Activated T-helper 1 cell treated with anti-CD3 and anti-CD28 coated beads, Interleukin-2, amount 50 U/mL, for 16 hours (primary cell): Measurements from ENCODE around the gene SLC6A1.

Experiments
- DNase-seq, 2 donors: peaks; one replicate each; pipeline ENCODE4 v3.0.0-alpha.2; 2020; ENCODE audit warnings: low read depth in 1 of 2, low spot score in 1 of 2

The SLC6A1 gene

GRCh38 chr3:10992943-10993728, 588 bp downstream of the SLC6A1 start:
- DNase-seq, result no peak

- no peak for DNase-seq
Observed at GRCh38 chr3:10993729-10994065, 1.1 kb downstream of the SLC6A1 start.

GRCh38 chr3:10994306-10994705, 1.8 kb downstream of the SLC6A1 start:
- no peak for DNase-seq

- DNase-seq, result no peak
Observed at GRCh38 chr3:10995871-10996270, 3.3 kb downstream of the SLC6A1 start.

GRCh38 chr3:10996345-10997013, 3.9 kb downstream of the SLC6A1 start:
- no peak for DNase-seq

GRCh38 chr3:10997196-10997595, 4.6 kb downstream of the SLC6A1 start:
- DNase-seq, result no peak

GRCh38 chr3:10998542-10998941, 6.0 kb downstream of the SLC6A1 start:
- no peak for DNase-seq

- DNase-seq, result no peak
Observed at GRCh38 chr3:10999221-11000107, 6.9 kb downstream of the SLC6A1 start.

GRCh38 chr3:11000528-11000927, 8.0 kb downstream of the SLC6A1 start:
- no peak for DNase-seq

GRCh38 chr3:11001020-11001657, 8.6 kb downstream of the SLC6A1 start:
- no peak for DNase-seq

- no peak for DNase-seq
Observed at GRCh38 chr3:11001658-11002021, 9.1 kb downstream of the SLC6A1 start.

- no peak for DNase-seq
Observed at GRCh38 chr3:11002371-11002807, 9.8 kb downstream of the SLC6A1 start.

GRCh38 chr3:11004563-11004962, 12.0 kb downstream of the SLC6A1 start:
- no peak for DNase-seq

GRCh38 chr3:11005686-11006256, 13.2 kb downstream of the SLC6A1 start:
- DNase-seq, result no peak

- DNase-seq, result no peak
Observed at GRCh38 chr3:11006986-11007933, 14.7 kb downstream of the SLC6A1 start.

- DNase-seq, result no peak
Observed at GRCh38 chr3:11009898-11010297, 17.4 kb downstream of the SLC6A1 start.

- DNase-seq, result no peak
Observed at GRCh38 chr3:11010426-11011165, 18.0 kb downstream of the SLC6A1 start.

- no peak for DNase-seq
Observed at GRCh38 chr3:11014253-11014652, 21.7 kb downstream of the SLC6A1 start.

- no peak for DNase-seq
Observed at GRCh38 chr3:11014752-11015151, 22.2 kb downstream of the SLC6A1 start.
